NCI-H1436 treated with DMSO at 0.1 percent for 48 hours (cell line): ENCODE results near the gene CDC20B.

ENCODE experiments used
- DNase-seq: peaks from one replicate; lab custom pipeline; 2025; lab: John Stamatoyannopoulos, UW

CDC20B gene

GRCh38 chr5:55172937-55173686 lies at the start of gene CDC20B:
TSS of gene CDC20B (minus strand) at chr5:55173177. CDS start at chr5:55173000, 177 bp downstream.
- peak; percentile 54 for DNase-seq

- DNase-seq = no peak
Measured at GRCh38 chr5:55222092-55222984, 49.4 kb upstream of the CDC20B start.

- no peak for DNase-seq
Measured at GRCh38 chr5:55220433-55221185, 47.6 kb upstream of the CDC20B start.

- DNase-seq = no peak
Measured at GRCh38 chr5:55219770-55220169, 46.8 kb upstream of the CDC20B start.

GRCh38 chr5:55218967-55219366 lies 46.0 kb upstream of the CDC20B start:
- DNase-seq = no peak

- DNase-seq = no peak
Measured at GRCh38 chr5:55211184-55211874, 38.4 kb upstream of the CDC20B start.

GRCh38 chr5:55205001-55205400 lies 32.0 kb upstream of the CDC20B start:
- no peak for DNase-seq

- DNase-seq = no peak
Measured at GRCh38 chr5:55191165-55191564, 18.2 kb upstream of the CDC20B start.

GRCh38 chr5:55188656-55189540 lies 15.9 kb upstream of the CDC20B start:
- peak; percentile 64 for DNase-seq

GRCh38 chr5:55187370-55187769 lies 14.4 kb upstream of the CDC20B start:
- DNase-seq = no peak

GRCh38 chr5:55180016-55180415 lies 7.0 kb upstream of the CDC20B start:
- DNase-seq = no peak

- DNase-seq = no peak
Measured at GRCh38 chr5:55177078-55177477, 4.1 kb upstream of the CDC20B start.

- no peak for DNase-seq
Measured at GRCh38 chr5:55176176-55176818, 3.3 kb upstream of the CDC20B start.

GRCh38 chr5:55175781-55176175 lies 2.8 kb upstream of the CDC20B start:
- no peak for DNase-seq

- DNase-seq = no peak
Measured at GRCh38 chr5:55173687-55174230, 782 bp upstream of the CDC20B start.

GRCh38 chr5:55172051-55172899 lies 702 bp downstream of the CDC20B start:
- peak; percentile 41 for DNase-seq

GRCh38 chr5:55171471-55171870 lies 1.5 kb downstream of the CDC20B start:
- DNase-seq = no peak

GRCh38 chr5:55162666-55163065 lies 10.3 kb downstream of the CDC20B start:
- DNase-seq = no peak
